HFF-Myc (cell line): ENCODE data around the gene CEP63.

ENCODE experiments used
- DNase-seq: peaks from one replicate; pipeline ENCODE4 v3.0.0-alpha.2; 2011; ENCODE audit warnings: low read depth; ENCODE audit errors: extremely low read depth
- H3K4me3 ChIP-seq: replicated peaks from 2 replicates; pipeline ENCODE4 v1.5.1; 2011; ENCODE audit warnings: low read depth, mild to moderate bottlenecking, control low read depth, low read length
- CTCF ChIP-seq: IDR thresholded peaks from 2 replicates; pipeline ENCODE4 v1.5.1; 2012; ENCODE audit warnings: mild to moderate bottlenecking, low read depth, low read length, control low read depth; ENCODE audit errors: missing control alignments

The CEP63 gene

DNA sequence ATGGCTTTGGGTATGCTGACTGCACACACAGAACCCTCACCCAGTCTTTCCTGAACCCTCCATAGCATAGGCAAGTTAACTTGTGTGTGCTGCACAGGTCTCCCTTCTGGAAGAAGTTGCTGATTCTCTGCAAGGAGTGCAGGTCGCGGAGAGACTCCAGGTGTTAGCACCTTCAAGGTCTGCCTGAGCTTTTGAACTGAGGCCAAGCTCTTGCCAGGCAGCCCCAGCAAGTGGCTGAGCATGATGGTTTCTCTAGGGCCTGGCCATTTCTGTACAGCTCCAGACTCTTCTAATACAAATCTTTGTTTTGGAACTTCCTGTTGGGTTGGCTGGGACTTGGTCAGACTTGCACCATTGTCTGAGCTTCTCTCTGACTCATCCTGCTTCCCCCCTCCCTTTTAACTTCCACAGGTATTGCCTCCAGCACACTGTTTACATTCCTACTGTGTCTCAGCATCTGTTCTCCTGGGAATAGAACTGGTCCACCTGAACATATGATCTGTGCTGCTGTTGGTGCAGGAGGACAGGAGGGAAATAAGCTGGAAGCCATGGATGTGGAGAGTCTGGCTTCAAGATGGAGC, 111.6 kb downstream of the CEP63 start:
- no peak for DNase-seq
- no peak for TF ChIP-seq CTCF

GRCh38 chr3:134598763-134599545, 113.1 kb downstream of the CEP63 start:
- no peak overlapping the region for H3K4me3 ChIP-seq
- TF ChIP-seq CTCF = no peak
- DNase-seq = no peak

More for the DNA sequence above, 111.6 kb downstream of the CEP63 start:
- no peak overlapping the region for H3K4me3 ChIP-seq

DNA sequence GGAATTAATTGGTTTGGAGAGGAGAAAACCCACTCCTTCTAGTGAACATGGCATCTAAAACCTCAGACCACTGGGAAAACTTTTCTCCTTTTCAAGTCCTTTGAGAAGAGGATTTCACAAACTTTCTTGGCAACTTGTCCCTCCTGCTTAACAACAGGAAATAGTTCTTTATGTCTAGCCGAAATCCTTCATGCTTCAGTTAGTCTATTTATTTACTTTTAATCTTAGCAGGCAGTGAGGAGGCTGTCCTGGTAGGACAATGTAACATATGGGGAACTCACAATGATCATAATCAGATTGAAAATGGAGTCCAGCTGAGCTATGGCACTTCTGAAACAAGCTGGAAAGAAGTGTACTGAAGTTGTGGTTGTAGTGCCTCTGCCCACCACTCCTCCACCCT, 114.3 kb downstream of the CEP63 start:
- no peak for TF ChIP-seq CTCF
- H3K4me3 ChIP-seq = no peak overlapping the region
- no peak for DNase-seq

DNA sequence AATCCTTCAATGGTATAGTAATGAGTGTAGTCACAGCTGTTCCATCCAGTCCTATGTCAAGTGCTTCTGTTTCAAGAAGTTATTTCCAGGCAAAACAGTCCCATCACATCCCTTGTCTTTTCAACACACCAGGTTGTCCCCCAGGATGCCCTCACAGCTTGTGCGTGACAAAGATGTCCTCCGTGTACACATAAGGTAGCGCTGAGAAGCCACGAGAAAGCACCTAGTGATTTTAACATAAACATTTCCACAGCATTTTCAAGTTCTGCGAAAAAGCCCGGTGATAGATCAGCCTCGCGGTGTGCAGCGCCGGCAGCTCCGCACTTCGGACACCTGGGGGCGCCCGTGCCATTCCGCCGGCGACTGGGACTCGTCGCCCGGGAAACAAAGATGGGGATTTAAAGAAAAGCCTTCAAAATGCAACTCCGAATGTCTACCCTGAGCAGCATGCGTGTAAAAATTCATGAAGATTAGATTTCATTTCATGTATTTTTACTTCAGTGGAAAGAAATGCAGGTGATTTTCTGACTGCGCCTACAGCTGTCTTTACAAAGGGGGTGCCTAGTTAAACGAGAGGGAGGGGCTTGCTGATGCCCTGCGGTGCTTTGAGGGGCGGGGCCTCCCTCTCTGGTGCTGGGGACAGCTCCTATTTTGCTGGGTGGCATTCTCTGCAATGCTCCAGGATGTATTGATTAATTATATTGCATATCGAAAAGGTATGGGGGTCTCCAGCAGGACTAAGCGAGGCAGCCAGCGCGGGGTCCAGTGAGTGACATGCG, 115.0 kb downstream of the CEP63 start:
- no peak overlapping the region for H3K4me3 ChIP-seq
- peak; percentile 7 for DNase-seq
- TF ChIP-seq CTCF = peak; percentile 97

DNA sequence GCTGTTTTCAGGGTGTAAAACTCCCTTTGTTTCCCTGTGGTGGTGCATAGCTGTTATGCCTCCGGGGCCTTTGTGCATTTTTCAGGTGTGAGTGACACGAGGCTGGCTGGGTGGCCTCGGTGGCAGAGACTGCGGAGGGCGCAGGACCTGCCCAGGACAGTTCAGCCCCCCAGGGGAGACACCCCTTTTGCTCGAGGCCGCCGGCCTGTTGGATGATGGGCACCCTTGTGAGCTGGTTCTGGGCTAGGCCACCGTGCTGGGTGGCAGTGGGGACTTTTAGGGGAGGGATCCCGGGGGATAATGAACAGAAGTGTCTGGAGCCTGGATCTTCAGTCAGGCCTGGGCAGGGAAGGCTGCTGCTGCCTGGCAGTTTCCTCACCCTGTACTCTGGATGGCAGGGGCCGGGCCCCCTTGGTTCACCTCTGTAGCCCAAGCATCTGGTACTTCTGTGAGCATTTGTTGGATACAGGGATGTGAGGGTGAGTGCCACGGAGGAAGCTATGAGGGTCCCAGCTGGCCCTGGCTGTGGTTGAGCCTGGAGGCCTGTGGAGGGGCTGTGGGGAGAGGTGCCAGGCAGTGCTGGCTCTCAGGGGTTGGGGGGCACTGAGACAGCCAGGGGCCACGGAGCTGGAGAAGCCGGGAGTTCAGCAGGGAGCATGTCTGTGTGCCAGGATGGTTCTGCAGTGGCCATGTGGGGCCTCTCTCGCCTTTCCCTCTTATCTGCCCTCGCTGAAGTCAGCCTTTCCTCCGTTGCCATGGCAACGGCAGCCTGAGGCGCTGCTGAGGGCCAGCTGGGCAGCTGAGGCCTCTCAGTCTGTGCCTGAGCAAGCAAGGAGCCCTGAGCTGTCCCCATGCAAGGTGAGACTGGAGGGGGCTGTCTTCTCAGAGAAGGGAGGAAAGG, 115.9 kb downstream of the CEP63 start:
- no peak overlapping the region for H3K4me3 ChIP-seq
- no peak for DNase-seq
- no peak for TF ChIP-seq CTCF

DNA sequence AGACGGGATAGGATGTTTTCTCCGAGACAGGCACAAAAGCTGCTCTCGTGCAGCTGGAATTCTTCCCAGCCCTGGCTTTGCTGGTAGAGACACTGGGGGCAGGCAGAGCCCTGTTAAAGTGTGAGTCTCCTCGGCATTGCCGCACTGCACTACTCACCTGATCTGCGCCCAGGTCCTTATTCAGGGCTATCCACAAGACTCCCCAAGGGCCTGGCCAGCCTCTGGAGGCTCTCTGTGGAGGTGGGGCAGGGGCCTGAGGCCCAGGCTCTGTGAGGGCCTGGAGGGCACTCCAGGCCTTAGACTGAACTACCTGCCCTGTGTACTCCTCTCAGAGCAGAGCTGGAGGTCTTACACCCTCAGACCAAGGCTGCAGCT, 116.6 kb downstream of the CEP63 start:
- TF ChIP-seq CTCF = no peak

More for the DNA sequence above, 116.6 kb downstream of the CEP63 start:
- no peak overlapping the region for H3K4me3 ChIP-seq
- DNase-seq = no peak
